ENCODE results near the gene CES3. TPM values are rescaled to one million over a fixed set of nuclear protein-coding genes. Genes with fewer than 3 reads are reported as not detected.

Gene CES3
- total RNA-seq, 4 donors from 2014 or later, result 1.5 to 7.1 (median 3.6) TPM

DNA sequence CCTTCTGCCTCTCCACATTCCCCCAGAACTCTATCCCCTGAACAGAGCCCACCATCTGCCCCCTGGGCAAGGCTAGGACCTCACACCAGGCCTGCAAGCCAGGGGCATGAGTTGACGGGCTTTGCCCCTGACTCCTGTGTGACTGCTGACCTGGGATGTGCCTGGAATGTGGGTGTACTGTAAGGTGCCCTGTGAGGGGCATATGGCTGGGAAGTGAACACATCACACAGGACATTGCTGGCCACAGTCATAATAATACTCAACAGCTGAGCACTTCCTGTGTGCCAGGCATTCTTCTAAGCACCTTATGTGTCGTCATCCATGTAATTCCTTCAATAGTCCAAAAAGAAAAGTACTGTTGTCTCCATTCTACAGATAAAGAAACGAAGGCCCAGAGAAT lies 40.7 kb downstream of the CES3 start:
- Histone ChIP-seq H3K4me3 (no peak overlapping the region), H3K4me1 (peaks cover 6 to 33% (median 22%) of the 10 kb centered on the region in 3 donors), H3K36me3 (peaks cover 0 to 29% (median 0%) of the 10 kb centered on the region in 3 donors), H3K27me3 (no peaks in the 10 kb centered on the region), H3K27ac (no peak overlapping the region), H3K9me3 (no peaks in the 10 kb centered on the region)
- WGBS, 2 donors, result 89 to 95% methylated on average over 2 to 3 of the region's 3 CpGs
- no peak for DNase-seq
- intact Hi-C loops (cut with DNase I), result no loop called here
- no peak for TF ChIP-seq POLR2A (IDR thresholded peaks at IDR 0.05)
- TF ChIP-seq, protein P1, sequence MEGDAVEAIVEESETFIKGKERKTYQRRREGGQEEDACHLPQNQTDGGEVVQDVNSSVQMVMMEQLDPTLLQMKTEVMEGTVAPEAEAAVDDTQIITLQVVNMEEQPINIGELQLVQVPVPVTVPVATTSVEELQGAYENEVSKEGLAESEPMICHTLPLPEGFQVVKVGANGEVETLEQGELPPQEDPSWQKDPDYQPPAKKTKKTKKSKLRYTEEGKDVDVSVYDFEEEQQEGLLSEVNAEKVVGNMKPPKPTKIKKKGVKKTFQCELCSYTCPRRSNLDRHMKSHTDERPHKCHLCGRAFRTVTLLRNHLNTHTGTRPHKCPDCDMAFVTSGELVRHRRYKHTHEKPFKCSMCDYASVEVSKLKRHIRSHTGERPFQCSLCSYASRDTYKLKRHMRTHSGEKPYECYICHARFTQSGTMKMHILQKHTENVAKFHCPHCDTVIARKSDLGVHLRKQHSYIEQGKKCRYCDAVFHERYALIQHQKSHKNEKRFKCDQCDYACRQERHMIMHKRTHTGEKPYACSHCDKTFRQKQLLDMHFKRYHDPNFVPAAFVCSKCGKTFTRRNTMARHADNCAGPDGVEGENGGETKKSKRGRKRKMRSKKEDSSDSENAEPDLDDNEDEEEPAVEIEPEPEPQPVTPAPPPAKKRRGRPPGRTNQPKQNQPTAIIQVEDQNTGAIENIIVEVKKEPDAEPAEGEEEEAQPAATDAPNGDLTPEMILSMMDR (IDR thresholded peaks at IDR 0.05), result no peak

DNA sequence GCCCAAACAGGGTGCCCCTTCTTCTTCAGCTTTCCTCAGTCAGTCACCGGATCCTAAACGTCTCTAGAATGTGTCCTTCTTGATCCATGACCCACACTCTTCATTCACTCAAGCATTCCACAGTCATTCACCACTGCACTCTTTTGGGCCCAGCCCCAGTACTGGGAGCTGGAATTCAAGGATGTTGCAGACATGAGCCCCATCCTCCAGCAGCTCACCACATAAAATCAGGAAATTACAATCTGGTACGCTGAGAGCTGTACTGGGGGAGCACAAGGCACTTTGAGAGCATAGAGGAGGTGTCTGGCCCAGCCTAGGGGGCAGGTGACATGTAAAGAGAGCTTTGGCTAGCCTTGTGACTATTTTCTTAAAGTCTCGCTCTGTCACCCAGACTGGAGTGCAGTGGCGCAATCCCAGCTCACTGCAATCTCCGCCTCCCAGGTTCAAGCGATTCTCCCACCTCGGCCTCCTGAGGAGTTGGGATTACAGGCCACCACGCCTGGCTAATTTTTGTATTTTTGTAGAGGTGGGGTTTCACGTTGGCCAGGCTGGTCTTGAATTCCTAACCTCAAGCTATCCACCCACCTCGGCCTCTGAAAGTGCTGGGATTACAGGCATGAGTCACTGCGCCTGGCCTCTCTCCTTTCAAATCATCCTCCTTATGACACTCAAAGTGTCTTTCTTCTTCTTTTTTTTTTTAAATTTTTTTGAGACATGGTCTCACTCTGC lies 46.0 kb downstream of the CES3 start:
- DNase-seq, result no peak
- WGBS, 2 donors, result 75 to 78% methylated on average over 11 to 12 of the region's 12 CpGs
- Histone ChIP-seq H3K27me3 (no peaks in the 10 kb centered on the region), H3K4me3 (no peak overlapping the region), H3K36me3 (peaks cover 0 to 29% (median 0%) of the 10 kb centered on the region in 3 donors), H3K4me1 (no peaks in the 10 kb centered on the region), H3K9me3 (no peaks in the 10 kb centered on the region), H3K27ac (no peak overlapping the region)
- TF ChIP-seq POLR2A (IDR thresholded peaks at IDR 0.05), result no peak
- TF ChIP-seq, protein P1 (IDR thresholded peaks at IDR 0.05), result no peak
- intact Hi-C loops (cut with DNase I), result no loop called here

DNA sequence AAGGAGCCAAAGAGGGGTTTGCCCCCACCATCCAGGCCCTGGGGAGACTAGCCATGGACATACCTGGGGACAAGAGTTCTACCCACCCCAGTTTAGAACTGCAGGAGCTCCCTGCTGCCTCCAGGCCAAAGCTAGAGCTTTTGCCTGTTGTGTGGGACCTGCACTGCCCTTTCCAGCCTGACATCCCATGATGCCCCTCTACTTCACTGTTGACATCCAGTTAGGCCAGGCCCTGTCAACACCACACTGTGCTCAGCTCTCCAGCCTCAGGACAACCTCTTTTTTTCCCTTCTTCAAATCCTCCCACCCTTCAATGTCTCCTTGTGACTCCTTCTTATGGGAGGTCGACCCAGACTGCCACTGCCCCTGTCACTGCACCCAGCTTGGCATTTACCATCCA lies 48.1 kb downstream of the CES3 start:
- H3K9me3 ChIP-seq, result no peaks in the 10 kb centered on the region
- TF ChIP-seq, protein P1 (IDR thresholded peaks at IDR 0.05), result no peak
- no peak for TF ChIP-seq POLR2A (IDR thresholded peaks at IDR 0.05)
- H3K27me3 ChIP-seq, result peaks cover 0 to 12% (median 0%) of the 10 kb centered on the region in 4 donors
- peaks cover 0 to 15% (median 0%) of the 10 kb centered on the region in 3 donors for H3K36me3 ChIP-seq
- H3K27ac ChIP-seq, result no peak overlapping the region
- WGBS, 2 donors, result 45 to 47% methylated on average over 1 of the region's 1 CpG
- peaks cover 3 to 14% (median 7%) of the 10 kb centered on the region in 3 donors for H3K4me1 ChIP-seq
- no peak overlapping the region for H3K4me3 ChIP-seq
- no peak for DNase-seq
- intact Hi-C loops (cut with DNase I), result no loop called here

DNA sequence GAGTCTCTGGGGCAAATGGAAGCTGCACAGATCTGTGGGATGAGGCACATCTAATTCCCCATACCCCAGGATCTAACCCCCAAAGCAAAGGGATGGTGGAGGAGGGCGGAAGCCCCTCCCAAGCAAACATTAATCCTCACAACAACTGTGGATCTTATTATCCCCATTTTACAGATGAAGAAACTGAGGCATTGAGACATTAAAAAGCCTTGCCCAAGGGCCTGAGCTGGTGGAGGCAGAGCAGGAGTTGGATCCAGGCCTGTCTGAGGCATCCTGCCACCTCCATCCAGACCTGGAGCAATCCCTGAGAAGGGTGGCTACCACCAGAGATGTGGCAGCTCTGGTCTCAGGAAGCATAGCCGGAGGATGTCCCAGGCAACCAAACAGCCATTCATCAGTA lies 50.2 kb downstream of the CES3 start:
- Histone ChIP-seq H3K4me3 (no peak overlapping the region), H3K4me1 (peaks cover 10 to 23% (median 13%) of the 10 kb centered on the region in 3 donors), H3K27ac (no peak overlapping the region), H3K36me3 (no peaks in the 10 kb centered on the region), H3K27me3 (peaks cover 0 to 20% (median 0%) of the 10 kb centered on the region in 4 donors), H3K9me3 (no peaks in the 10 kb centered on the region)
- WGBS, 2 donors, result 100% methylated on average over 1 of the region's 2 CpGs
- intact Hi-C loops (cut with DNase I), result loop anchor here (10.0 kb wide), 1 partner anchor 144 kb away; the partner anchor contains the start of genes B3GNT9, FBXL8 and TRADD
- TF ChIP-seq, protein P1 (IDR thresholded peaks at IDR 0.05), result no peak
- no peak for TF ChIP-seq POLR2A (IDR thresholded peaks at IDR 0.05)
- no peak for DNase-seq

DNA sequence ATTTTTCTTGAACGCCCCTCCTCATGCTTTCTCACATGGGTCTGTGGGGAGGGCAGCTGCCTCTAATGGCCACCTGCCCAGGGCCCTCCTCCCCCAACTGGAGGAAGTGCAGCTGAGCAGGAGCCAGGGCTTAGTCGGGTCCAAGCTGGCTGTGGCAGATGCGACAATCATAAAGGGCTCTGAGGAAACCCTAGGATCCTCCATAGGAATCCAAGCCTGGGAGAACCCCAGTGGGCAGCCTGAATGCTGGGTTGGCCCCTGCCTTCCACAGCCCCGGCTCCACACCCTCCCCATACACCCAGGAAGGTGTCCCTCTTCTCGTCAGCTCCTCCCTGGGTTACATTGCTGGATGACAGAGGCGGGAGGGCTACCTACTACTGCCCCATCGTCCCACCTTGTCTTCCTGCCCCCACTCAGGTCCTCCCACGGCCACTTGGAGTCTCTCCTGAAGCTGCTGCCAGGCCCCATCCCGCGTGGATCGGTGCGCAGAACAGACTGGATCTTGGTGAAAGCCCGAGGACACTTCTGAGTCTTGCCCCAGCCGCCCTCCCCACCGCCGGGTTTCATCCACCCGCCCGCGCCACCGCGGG lies 52.3 kb downstream of the CES3 start:
- Histone ChIP-seq H3K27ac (peak overlapping the region; percentile 17 to 77 (median 60)), H3K36me3 (no peaks in the 10 kb centered on the region), H3K9me3 (no peaks in the 10 kb centered on the region), H3K4me1 (peaks cover 10 to 28% (median 13%) of the 10 kb centered on the region in 3 donors), H3K27me3 (peaks cover 0 to 20% (median 0%) of the 10 kb centered on the region in 4 donors), H3K4me3 (peak overlapping the region; percentile 39 to 78 (median 56))
- TF ChIP-seq, protein P1 (IDR thresholded peaks at IDR 0.05), result no peak
- TF ChIP-seq POLR2A (IDR thresholded peaks at IDR 0.05), result no peak
- no peak for DNase-seq
- intact Hi-C loops (cut with DNase I), result loop anchor here (10.0 kb wide), 1 partner anchor 141 kb away; the partner anchor contains the start of genes B3GNT9, FBXL8 and TRADD
- WGBS, 2 donors, result 0 to 25% methylated on average over 2 to 4 of the region's 21 CpGs
